Activated CD8-positive, alpha-beta memory T cell treated with anti-CD3 and anti-CD28 coated beads, Interleukin-2, amount 50 U/mL, for 4 hours (primary cell): ENCODE data around the gene TNRC6A.
"Not testable (repeated sequence)": the region's sequence is repeated elsewhere in the genome, so short reads cannot be mapped to it uniquely, and the experiment has no call there.

ENCODE experiments used
- DNase-seq: peaks from one replicate; pipeline ENCODE4 v3.0.0-alpha.2; 2020

Gene TNRC6A

GRCh38 chr16:24761526-24761925 is 32.1 kb downstream of the TNRC6A start:
- no peak for DNase-seq

GRCh38 chr16:24764916-24765315 is 35.5 kb downstream of the TNRC6A start:
- no peak for DNase-seq

- no peak for DNase-seq
These were observed 36.6 kb downstream of the TNRC6A start for GRCh38 chr16:24766057-24766456.

GRCh38 chr16:24769806-24770205 is 40.4 kb downstream of the TNRC6A start:
- DNase-seq: no peak

GRCh38 chr16:24771132-24771778 is 41.8 kb downstream of the TNRC6A start:
- DNase-seq: no peak

- no peak for DNase-seq
These were observed 42.3 kb downstream of the TNRC6A start for GRCh38 chr16:24771779-24772157.

- DNase-seq: no peak
These were observed 44.4 kb downstream of the TNRC6A start for GRCh38 chr16:24773771-24774427.

GRCh38 chr16:24774510-24774909 is 45.1 kb downstream of the TNRC6A start:
- DNase-seq: no peak

GRCh38 chr16:24775455-24775854 is 46.0 kb downstream of the TNRC6A start:
- DNase-seq: no peak

GRCh38 chr16:24776501-24777220 is 47.2 kb downstream of the TNRC6A start:
- no peak for DNase-seq

- DNase-seq: no peak
These were observed 49.2 kb downstream of the TNRC6A start for GRCh38 chr16:24778671-24779070.

GRCh38 chr16:24781256-24781655 is 51.8 kb downstream of the TNRC6A start:
- no peak for DNase-seq

GRCh38 chr16:24784121-24784520 is 54.7 kb downstream of the TNRC6A start:
- no peak for DNase-seq

GRCh38 chr16:24789881-24790280 is 60.4 kb downstream of the TNRC6A start:
- DNase-seq: no peak

GRCh38 chr16:24800586-24800985 is 71.1 kb downstream of the TNRC6A start:
- no peak for DNase-seq

GRCh38 chr16:24801761-24802302 is 72.4 kb downstream of the TNRC6A start:
- no peak for DNase-seq

GRCh38 chr16:24805484-24805883 is 76.0 kb downstream of the TNRC6A start:
- no peak for DNase-seq

- DNase-seq: no peak
These were observed 77.8 kb downstream of the TNRC6A start for GRCh38 chr16:24807301-24807700.

GRCh38 chr16:24810951-24811843 is 81.7 kb downstream of the TNRC6A start:
- no peak for DNase-seq

- DNase-seq: not testable (repeated sequence)
These were observed 83.4 kb downstream of the TNRC6A start for GRCh38 chr16:24812813-24813212.

GRCh38 chr16:24815021-24815420 is 85.6 kb downstream of the TNRC6A start:
- DNase-seq: no peak

- no peak for DNase-seq
These were observed 87.2 kb downstream of the TNRC6A start for GRCh38 chr16:24816688-24817087.
